NCI-H2029 treated with DMSO at 0.1 percent for 48 hours (cell line): ENCODE data around the gene RBKS.
"Not testable (repeated sequence)": the region's sequence is repeated elsewhere in the genome, so short reads cannot be mapped to it uniquely, and the experiment has no call there.

ENCODE experiments used
- DNase-seq: peaks from one replicate; lab custom pipeline; 2025; lab: John Stamatoyannopoulos, UW

Gene RBKS

DNA sequence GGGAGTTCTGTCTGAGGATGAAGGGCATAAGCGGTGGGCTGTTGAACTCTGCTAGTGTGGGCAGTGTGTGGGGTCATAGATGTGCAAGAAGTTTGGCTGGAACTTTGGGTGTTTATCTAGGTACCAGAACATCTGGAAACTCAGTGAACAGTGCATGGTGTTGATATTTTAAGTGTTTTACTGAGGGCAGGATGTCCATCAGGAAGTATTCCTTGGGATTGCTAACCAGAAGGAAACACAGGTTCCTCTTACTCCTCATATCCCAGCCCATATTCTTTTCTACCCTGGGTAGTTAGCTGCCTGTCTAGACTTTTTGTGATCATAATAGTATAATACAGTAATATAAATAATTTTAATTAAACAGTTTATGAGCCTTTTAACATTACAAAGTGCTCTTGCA, 15.9 kb upstream of the RBKS start:
- no peak for DNase-seq

DNA sequence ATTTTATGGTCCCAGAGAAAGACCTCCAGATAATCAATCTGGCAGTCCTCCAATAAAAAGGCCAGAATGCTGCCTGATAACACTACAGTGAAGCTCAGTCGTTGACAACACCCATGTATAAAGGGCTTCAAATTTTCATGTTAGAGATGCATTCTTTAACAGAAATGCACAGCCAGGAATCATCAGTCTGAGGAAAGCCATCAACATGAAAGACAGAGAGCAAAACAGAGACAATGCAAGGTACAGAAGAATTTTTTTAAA, 14.1 kb upstream of the RBKS start:
- DNase-seq = no peak

DNA sequence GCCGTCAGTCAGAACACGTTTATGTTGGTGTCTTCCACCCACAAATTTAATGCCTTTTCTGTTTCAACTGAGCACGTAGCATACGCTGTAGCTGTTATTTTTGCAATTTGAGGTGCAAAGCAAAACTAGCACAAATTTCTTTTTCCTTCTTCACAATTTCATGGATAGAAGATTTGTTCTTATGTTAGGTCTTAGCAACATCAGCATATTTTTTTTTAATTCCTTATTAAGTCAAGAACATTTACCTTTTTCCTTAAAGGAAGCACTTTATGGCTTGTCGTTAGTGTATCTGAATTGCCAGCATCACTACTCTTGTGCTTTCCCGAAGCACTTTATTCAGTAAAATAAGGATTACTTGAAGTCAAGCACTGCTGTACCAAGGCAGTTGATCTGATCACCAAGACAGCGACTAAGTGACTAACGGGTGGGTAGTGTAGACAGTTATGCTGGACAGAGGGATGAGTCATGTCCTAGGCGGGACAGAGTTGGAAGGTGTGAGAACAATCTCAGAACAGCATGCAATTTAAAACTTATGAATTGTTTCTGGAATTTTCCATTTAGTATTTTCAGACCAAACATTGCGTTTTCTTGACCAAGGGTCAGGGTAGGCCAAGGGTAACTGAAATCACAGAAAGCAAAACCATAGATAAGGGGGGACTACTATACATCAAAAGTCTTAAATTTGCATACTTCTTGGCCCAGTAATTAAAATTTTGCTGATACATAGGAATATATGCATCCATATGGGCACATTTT, 13.6 kb upstream of the RBKS start:
- no peak for DNase-seq

DNA sequence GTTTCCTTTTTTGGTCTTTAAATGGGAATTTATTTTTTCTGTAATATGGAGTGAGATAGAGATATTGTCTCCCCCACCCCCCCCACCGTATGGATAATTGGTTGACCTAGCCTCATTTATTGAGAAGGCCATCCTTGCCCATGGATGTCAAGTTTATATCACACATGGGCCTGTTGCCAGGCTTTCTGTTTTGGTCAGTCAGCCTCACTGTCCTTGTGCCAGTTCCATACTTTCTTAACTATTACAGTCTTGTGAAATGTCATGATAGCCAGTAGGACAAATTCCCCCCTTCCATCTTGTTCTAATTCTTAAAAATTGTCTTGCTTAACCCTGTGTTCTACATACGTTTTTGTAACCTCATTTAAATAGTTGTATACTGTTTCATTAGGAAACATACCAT, 12.8 kb upstream of the RBKS start:
- no peak for DNase-seq

DNA sequence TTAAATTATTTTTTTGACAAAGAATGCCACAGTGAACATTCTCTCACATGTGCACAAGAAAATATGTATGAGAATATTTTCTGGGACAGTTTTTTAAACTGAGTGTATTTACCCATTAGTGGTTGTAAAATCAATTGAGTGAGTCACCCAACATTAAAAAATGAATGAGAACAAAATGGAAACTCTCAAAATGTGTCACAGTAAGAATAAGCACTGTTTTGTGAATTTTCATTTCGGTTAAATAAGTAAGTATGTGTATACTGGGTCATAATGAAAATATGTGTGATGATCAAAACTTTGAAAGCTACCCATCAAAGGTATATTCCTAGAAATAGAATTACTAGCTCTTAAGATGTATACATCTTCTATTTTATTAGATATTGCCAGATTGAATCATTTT, 11.9 kb upstream of the RBKS start:
- DNase-seq = no peak

DNA sequence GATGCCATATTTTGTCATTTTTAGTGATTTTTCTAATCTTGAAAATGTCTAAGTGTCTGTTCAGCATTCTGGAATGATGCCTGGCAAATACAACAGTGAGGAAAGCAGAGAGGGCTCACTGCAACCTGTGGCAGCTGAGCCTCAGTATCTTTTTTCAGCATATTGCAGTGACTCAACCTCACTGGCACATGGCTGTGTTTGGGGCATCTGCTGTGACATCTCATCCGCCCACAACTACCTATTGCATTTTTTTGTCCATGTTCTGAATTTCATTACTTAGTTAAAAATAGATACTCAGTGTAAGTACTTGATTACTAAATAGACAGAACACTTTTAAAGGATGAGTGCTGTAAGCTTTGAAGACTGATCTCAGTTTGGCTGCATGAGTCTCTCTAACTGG, 11.0 kb upstream of the RBKS start:
- no peak for DNase-seq

DNA sequence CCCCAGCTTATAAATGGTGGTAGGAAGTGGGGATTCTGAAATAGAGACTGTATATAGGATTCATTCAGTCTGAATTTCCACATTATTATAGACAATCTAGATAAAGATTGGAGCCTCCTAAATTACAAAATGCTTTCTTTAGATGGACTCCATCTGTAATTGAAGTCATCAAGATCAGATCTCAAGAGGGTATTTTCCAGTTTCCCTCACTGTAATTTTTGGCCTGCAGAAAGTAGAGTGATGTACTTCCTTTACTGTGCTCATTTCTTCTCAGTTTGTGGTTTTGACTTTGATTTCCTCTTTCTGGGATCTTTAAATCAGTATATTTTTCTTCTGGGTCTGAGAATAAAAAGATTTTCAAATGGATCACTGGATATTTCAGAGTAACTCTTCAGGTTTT, 7.5 kb upstream of the RBKS start:
- no peak for DNase-seq

DNA sequence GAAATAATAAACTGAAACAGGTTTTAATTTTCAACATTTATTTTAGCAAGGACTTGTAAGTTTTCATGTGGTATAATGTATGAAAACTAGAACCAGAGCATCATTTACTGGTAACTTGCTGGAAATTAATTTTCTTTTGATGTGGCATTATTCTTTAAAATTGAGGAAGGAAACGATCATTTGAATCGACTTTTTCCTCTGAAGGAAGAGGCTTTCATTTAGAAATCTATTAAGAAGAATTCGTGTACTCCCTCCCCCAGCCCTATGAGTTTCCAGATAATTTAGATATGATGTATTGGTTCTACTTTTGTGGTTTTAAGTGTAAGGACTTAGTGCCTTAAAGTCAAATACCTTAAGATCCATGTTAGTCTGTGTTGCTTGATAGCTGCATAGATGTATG, 2.8 kb upstream of the RBKS start:
- DNase-seq = no peak

DNA sequence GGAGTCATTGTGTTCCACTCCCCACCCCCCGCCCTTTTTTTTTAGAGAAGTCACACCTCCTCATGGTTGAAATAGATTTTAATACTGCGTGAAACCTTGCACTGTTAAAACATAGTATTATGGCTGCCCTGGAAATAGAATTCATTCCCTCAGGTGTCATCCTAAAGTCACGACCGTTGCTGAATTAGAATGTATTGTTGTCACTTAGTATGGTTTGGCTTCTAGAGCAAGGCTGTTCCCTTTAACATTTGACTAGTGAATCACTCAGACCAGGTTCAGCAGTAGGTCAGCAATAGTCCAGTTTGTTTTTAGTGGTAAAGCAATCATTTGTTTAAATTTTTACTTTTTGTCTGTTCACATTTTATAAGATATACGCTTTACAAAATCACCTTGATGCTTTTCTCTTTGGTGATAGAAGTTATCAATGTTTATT, 1.5 kb upstream of the RBKS start:
- no peak for DNase-seq

DNA sequence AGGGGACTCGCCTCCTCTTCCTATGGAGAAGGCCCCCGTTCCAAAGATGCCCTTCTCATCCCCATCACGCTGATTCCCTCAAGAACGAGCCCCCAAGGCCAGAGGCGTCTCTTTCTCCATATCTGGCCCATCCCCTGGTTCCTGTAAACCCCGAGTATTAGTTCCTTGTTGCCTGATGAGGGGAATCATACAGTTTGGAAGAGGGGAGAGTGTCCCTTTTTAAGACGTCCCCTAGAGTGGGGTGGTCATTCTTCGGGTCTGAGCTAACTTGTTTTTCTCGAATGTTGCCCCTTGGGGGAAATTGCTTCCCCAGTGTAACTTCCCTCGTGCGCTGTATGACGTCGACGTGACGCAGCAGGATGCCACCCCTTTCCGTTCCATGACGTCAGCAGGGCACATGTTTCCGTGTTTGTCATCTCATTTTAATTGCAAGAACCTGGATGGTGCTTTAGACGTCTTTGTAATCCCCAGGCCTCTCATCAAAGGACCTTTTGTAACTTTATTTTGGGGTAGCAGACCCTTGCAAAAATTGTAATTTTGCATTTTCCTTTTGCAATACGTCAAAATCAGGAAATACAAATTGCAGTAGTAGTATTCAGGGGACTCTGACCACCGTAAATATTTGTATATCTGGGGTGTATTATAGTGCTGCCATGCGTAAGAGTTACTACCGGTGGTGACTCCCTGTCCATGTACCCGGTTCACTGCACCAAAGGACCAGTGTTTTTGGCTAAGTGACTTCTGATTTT, 911 bp upstream of the RBKS start:
- no peak for DNase-seq

DNA sequence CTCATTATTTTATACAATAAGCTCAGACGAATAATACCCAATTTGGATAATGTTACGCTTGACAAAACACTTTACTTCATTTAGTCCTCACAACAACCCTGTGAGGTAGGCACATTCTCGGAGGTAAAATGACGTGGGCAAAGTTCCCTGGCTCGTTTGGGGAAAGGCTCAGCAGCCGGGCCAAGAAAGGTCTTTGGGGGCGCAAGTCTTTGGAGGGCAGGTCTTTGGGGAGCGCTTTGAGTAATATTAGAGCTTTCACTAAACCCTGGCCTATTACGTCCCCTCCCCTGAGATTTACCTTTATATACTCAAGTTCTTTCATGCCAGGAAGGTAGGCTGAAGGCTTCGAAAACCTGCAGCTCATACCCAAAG, 427 bp downstream of the RBKS start:
- DNase-seq = no peak

DNA sequence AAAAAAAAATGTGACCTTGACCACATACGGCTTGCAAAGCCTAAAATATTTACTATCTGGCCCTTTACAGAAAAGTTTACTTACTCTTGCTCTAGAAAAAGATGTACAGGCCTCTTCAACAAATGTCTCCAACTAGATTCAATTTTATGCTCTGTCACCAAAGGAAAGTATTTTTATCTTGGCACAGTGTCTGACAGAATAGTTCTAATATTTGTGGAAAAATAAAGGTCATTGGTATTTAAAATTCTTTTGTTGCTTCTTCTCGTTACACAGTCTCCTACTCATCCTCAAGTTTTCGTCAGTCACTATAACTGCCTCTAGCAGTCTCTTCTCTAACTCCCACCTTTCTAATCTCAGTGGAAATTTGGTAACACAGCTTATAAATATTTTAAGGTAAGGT, 1.4 kb downstream of the RBKS start:
- no peak for DNase-seq

DNA sequence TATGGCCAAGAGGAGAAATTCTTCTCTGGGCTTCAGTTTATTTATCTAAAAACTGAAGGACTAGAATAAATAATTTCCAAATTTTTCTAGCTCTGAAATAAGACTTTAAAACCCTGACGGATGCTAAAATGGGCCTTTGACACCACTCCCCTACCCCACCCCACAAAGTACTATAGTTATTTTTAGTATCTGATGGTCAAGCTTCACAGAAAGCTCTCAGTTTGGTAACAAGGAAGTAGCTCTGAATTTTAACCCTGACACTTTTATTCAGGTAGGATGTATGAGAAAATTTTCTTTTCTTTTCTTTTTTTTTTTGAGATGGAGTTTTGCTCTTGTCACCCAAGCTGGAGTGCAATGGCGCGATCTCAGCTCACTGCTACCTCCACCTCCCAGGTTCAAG, 2.4 kb downstream of the RBKS start:
- DNase-seq = no peak

DNA sequence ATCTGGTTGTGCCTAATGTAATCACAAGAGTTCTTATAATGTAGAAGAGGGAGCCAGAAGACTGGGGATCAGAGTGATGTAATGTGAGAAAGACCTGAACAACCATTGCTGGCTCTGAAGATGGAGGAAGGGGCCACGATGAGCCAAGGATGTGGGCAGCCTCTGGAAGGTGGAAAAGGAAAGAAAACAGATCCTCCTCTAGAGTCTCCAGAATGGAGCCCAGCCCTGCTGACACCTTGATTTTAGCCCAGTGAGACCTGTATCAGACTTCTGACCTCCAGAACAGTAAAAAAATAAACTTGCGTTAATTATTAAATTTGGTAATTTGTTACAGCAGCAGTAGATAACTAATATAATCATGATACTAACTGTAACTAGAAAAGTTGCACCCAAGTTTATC, 3.1 kb downstream of the RBKS start:
- DNase-seq = no peak

DNA sequence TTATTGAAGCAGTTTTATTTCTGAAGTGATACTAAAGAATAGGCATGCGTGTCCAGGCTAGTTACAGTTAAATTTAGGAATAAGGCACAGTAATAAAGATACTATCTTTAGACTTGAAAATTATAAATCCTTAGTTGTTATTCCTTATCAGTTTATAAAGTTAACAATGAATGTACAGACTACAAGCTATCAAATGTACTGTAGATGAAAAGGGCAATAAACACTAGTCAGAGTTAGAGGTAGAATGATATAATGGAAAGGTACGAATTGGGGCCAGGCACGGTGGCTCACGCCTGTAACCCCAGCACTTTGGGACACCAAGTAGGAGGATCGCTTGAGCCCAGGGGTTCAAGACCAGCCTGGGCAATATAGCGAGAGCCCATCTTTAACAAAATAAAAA, 3.9 kb downstream of the RBKS start:
- DNase-seq = no peak

DNA sequence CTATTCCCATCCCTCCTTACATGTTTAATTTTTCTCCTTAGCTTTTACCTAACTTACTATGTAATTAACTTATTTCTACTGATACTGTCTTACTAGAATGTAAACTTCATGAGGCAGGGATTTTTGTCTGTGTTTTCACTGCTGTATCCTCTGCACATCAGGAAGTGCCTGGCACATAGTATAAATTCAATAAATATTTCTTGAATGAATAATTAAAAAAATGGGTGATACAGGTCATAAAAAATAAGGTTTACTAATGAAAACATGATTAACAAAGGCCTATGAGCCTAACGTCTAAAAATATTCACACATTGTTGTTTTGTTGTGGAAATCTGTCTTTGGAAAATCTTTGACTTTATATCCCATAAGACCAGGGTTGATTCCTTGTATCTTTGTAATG, 4.5 kb downstream of the RBKS start:
- no peak for DNase-seq

DNA sequence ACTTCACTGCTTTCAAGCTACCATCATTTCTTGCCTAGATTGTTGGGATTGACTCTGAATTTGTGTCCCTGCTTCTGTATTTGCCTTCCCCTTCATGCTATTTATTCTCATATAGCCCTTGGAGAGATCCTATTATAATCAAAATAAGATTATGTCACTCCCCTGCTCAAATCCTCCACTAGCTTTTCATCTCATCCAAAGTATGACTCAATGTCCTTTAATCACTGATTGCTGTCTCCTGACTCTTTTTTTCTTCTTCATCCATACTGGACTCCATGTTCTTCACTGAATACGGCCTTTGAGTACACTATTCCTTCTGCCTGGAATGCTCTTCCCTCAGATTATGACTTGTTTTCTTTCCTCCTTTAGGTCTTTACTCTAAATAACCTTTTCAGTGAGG, 5.0 kb downstream of the RBKS start:
- DNase-seq = no peak

DNA sequence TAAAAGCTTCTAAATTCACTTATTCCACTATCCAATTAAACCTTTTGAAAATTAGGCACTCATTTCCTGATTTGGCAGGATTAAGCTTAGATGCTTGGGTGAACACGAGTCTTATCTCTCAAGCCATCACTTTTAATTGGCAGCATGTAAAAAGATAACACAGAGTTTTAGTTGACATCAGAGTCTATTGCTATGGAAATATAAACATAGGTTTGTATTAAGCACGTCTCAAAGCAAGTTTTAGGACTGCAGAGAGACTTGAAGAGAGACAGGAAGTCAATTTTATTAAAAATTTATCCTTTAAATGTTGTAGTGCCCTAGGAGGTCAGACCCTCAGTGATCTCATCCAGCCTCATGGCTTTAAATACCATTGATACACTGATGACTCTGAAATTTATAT, 5.6 kb downstream of the RBKS start:
- no peak for DNase-seq

DNA sequence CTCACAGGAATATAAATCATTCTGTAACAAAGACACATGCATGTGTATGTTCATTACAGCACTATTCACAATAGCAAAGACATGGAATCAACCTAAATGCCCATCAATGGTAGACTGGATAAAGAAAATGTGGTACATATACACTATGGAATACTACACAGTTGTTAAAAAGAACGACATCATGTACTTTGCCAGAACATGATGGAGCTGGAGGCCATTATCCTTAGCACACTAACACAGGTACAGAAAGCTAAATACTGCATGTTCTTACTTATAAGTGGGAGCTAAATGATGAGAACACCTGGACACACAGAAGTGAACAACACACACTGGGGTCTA, 7.6 kb downstream of the RBKS start:
- DNase-seq = not testable (repeated sequence)

DNA sequence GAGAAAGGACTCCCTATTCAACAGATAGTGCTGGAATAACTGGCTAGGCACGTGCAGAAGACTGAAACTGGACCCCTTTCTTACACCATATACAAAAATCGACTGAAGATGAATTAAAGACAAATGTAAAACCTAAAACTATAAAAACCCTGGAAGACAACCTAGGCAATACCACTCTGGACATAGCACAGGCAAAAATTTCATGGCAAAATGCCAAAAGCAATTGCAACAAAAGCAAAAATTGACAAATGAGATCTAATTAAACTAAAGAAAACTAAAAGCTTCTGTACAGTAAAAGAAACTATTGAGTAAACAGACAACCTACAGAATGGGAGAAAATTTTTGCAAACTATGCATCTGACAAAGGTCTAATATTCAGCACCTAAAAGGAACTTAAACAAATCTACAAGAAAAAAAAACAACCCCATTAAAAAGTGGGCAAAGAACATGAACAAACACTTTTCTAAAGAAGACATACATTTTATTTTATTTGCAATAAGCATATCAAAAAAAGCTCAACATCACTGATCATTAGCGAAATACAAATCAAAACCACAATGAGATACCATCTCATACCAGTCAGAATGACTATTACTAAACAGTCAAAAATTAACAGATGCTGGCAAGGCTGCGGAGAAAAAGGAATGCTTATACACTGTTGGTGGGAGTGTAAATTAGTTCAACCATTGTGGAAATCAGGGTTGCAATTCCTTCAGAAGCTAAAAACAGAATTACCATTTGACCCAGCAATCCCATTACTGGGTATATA, 8.2 kb downstream of the RBKS start:
- not testable (repeated sequence) for DNase-seq

DNA sequence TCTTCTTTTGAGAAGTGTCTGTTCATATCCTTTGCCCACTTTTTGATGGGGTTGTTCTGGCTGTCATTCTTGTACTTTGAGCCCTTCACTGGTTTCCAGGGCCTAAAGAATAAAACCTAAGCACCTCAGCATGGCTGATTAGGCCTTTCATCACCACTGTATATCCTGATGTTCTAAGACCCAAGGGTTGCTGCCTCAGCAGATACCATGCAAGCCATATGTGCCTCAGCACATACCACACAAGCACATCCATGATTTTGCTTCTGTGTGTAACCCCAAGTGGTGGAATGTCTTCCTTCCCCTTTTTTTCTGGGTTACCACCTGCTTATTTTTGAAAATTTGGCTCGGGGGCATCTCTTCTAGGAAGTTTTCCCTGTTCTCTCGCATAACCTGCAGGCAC, 11.4 kb downstream of the RBKS start:
- no peak for DNase-seq

DNA sequence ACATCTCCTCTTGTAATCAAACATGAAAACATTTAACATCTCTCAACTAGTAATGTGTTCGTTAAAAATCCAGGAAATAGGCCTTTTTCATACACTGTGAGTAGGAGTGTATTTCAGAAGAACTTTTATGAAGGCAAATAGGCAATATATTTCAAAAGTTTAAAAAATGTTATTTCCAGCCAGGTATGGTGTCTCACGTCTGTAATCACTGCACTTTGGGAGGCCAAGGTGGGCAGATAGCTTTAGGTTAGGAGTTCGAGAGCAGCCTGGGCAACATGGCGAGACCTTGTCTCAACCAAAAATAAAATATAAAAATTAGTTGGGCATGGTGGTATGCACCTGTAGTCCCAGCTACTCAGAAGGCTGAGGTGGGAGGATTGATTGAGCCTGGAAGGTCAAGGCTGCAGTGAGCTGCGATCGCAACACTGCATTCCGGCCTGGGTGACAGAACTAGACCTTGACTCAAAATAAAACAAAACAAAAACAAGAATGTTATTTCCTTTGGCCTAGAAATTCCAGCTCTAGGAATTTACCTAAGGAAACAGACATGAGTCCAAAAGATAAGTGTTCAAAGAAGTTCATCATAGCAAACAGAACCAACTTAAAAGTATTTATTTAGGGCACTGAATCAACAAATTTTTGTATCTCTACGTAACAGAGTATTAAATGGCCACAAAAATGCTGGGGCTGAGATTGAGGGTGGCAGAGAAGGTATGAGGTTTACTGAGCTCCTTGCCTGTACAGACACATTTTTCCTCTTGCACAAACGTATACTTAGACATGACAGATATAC, 14.9 kb downstream of the RBKS start:
- no peak for DNase-seq

DNA sequence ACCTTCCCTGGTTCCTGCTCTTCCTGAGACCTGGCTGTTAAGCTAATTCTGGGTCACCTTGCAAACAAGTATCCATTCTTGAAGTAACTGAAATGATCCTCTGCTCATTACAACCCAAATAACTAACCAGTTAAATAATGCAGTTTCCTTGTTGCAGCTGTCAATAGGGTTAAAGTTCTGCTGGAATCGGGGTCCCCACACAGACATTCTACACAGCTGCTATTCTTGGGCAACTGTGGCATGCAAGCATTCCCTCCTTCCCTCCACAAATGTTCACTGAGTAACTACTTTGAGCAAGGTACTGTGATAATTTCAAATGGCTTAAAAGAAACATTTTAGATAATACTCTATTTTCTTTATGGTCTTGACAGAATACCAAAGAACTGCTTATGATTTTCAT, 17.1 kb downstream of the RBKS start:
- no peak for DNase-seq
